Mesothelial cell of epicardium (in vitro differentiated cells): Measurements from ENCODE around the gene KLHDC9. TPM values are rescaled to one million over a fixed set of nuclear protein-coding genes. Genes with fewer than 3 reads are reported as not detected.

Experiments
- DNase-seq, 2 experiments: peaks; one replicate each; pipeline ENCODE4 v3.0.0; 2021; ENCODE audit warnings: low spot score in 2 of 2; ENCODE audit not compliant: unreplicated experiment in 2 of 2
- H3K27ac Mint-ChIP-seq: 2 replicates; pipeline ENCODE4 v1.8.0; 2021; ENCODE audit warnings: mixed read lengths
- H3K27me3 Mint-ChIP-seq: 2 replicates; pipeline ENCODE4 v1.8.0; 2021; ENCODE audit warnings: low read depth, mixed read lengths
- H3K36me3 Mint-ChIP-seq: 2 replicates; pipeline ENCODE4 v1.8.0; 2021; ENCODE audit warnings: mixed read lengths
- H3K4me1 Mint-ChIP-seq: 2 replicates; pipeline ENCODE4 v1.8.0; 2021; ENCODE audit warnings: mixed read lengths
- H3K4me3 Mint-ChIP-seq: 2 replicates; pipeline ENCODE4 v1.8.0; 2021; ENCODE audit warnings: mild to moderate bottlenecking, moderate library complexity, mixed read lengths
- H3K9me3 Mint-ChIP-seq: 2 replicates; pipeline ENCODE4 v1.8.0; 2021; ENCODE audit warnings: mixed read lengths
- CTCF ChIP-seq: fragments of 200-600 bp; sonication (generic); IDR thresholded peaks from one replicate; pipeline ENCODE4 v1.5.0; 2021; ENCODE audit warnings: antibody characterized with exemption; ENCODE audit not compliant: unreplicated experiment
- total RNA-seq: library from RNA; stranded (reverse); gene quantifications from 3 replicates; pipeline ENCODE4 v1.2.1, GENCODE V29; 2021

The KLHDC9 gene
- total RNA-seq, 1 donor from 2014 or later: 5.4 TPM

- Mint-ChIP-seq H3K4me3 (peak overlapping the region; percentile 69), H3K27ac (peak overlapping the region; percentile 94)
- TF ChIP-seq CTCF: no peak
Measured at GRCh38 chr1:161083748-161084596, 14.2 kb upstream of the KLHDC9 start.

GRCh38 chr1:161084597-161084988, 13.6 kb upstream of the KLHDC9 start:
- peaks cover 8% of the 10 kb centered on the region for H3K36me3 Mint-ChIP-seq
- H3K4me3 Mint-ChIP-seq: peak overlapping the region; percentile 69
- no peak for TF ChIP-seq CTCF
- no peaks in the 10 kb centered on the region for H3K27me3 Mint-ChIP-seq
- peaks cover 75% of the 10 kb centered on the region for H3K4me1 Mint-ChIP-seq
- H3K27ac Mint-ChIP-seq: peak overlapping the region; percentile 94
- H3K9me3 Mint-ChIP-seq: no peaks in the 10 kb centered on the region
- DNase-seq: peak in 1 of 2 experiments; percentile 51

More at GRCh38 chr1:161083748-161084596, 14.2 kb upstream of the KLHDC9 start:
- peaks cover 70% of the 10 kb centered on the region for H3K4me1 Mint-ChIP-seq
- peaks cover 12% of the 10 kb centered on the region for H3K36me3 Mint-ChIP-seq
- H3K9me3 Mint-ChIP-seq: no peaks in the 10 kb centered on the region
- H3K27me3 Mint-ChIP-seq: no peaks in the 10 kb centered on the region
- no peak for DNase-seq

GRCh38 chr1:161085165-161085564, 13.0 kb upstream of the KLHDC9 start:
- no peak for TF ChIP-seq CTCF
- Mint-ChIP-seq H3K36me3 (peaks cover 5% of the 10 kb centered on the region), H3K4me1 (peaks cover 80% of the 10 kb centered on the region), H3K27ac (peak overlapping the region; percentile 94), H3K27me3 (no peaks in the 10 kb centered on the region), H3K9me3 (no peaks in the 10 kb centered on the region), H3K4me3 (peak overlapping the region; percentile 69)
- DNase-seq: no peak

GRCh38 chr1:161086457-161086856, 11.7 kb upstream of the KLHDC9 start:
- H3K36me3 Mint-ChIP-seq: no peaks in the 10 kb centered on the region
- peak overlapping the region; percentile 94 for H3K27ac Mint-ChIP-seq
- no peaks in the 10 kb centered on the region for H3K27me3 Mint-ChIP-seq
- no peaks in the 10 kb centered on the region for H3K9me3 Mint-ChIP-seq
- DNase-seq: no peak
- TF ChIP-seq CTCF: no peak
- H3K4me1 Mint-ChIP-seq: peaks cover 83% of the 10 kb centered on the region
- H3K4me3 Mint-ChIP-seq: peak overlapping the region; percentile 69

- H3K9me3 Mint-ChIP-seq: no peaks in the 10 kb centered on the region
- H3K27me3 Mint-ChIP-seq: no peaks in the 10 kb centered on the region
- DNase-seq: no peak
- peak overlapping the region; percentile 69 for H3K4me3 Mint-ChIP-seq
- TF ChIP-seq CTCF: no peak
- peaks cover 88% of the 10 kb centered on the region for H3K4me1 Mint-ChIP-seq
- H3K27ac Mint-ChIP-seq: peak overlapping the region; percentile 80
- no peaks in the 10 kb centered on the region for H3K36me3 Mint-ChIP-seq
Measured at GRCh38 chr1:161088587-161089110, 9.5 kb upstream of the KLHDC9 start.
